Measurements from ENCODE around the gene MBOAT7.

Gene MBOAT7

GRCh38 chr19:54128796-54129616, 60.4 kb downstream of the MBOAT7 start:
- TF ChIP-seq, protein P1, sequence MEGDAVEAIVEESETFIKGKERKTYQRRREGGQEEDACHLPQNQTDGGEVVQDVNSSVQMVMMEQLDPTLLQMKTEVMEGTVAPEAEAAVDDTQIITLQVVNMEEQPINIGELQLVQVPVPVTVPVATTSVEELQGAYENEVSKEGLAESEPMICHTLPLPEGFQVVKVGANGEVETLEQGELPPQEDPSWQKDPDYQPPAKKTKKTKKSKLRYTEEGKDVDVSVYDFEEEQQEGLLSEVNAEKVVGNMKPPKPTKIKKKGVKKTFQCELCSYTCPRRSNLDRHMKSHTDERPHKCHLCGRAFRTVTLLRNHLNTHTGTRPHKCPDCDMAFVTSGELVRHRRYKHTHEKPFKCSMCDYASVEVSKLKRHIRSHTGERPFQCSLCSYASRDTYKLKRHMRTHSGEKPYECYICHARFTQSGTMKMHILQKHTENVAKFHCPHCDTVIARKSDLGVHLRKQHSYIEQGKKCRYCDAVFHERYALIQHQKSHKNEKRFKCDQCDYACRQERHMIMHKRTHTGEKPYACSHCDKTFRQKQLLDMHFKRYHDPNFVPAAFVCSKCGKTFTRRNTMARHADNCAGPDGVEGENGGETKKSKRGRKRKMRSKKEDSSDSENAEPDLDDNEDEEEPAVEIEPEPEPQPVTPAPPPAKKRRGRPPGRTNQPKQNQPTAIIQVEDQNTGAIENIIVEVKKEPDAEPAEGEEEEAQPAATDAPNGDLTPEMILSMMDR (IDR thresholded peaks at IDR 0.05) = no peak

DNA sequence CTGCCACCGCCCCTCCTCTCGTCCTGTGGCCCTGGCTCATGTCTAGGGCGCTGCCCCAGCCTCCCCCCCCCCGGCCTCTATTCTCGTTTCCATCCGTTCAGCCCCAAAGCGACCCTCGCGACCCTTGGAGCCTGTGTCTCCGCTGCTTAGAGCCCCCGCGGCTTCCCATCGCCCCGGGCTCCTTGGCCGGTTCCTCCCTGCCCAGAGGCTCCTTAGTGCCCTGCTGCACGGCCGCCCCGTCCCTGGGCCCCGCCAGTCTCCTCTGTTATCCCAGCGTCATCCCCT, 61.0 kb downstream of the MBOAT7 start:
- no peak overlapping the region for H3K4me3 ChIP-seq
- no peak for DNase-seq (ENCODE audit: low spot score)
- no peak overlapping the region for H3K27ac ChIP-seq
- TF ChIP-seq, protein P1 (IDR thresholded peaks at IDR 0.05) = no peak

More at GRCh38 chr19:54128796-54129616, 60.4 kb downstream of the MBOAT7 start:
- DNase-seq (ENCODE audit: low spot score) = no peak
- no peak overlapping the region for H3K4me3 ChIP-seq
- no peak overlapping the region for H3K27ac ChIP-seq

- no peak overlapping the region for H3K4me3 ChIP-seq
- H3K27ac ChIP-seq = no peak overlapping the region
- TF ChIP-seq, protein P1 (IDR thresholded peaks at IDR 0.05) = no peak
- DNase-seq (ENCODE audit: low spot score) = no peak
Measured at GRCh38 chr19:54127688-54128440, 61.5 kb downstream of the MBOAT7 start.

GRCh38 chr19:54125713-54126112, 63.7 kb downstream of the MBOAT7 start:
- DNase-seq (ENCODE audit: low spot score) = no peak
- no peak overlapping the region for H3K4me3 ChIP-seq
- TF ChIP-seq, protein P1 (IDR thresholded peaks at IDR 0.05) = no peak
- no peak overlapping the region for H3K27ac ChIP-seq

DNA sequence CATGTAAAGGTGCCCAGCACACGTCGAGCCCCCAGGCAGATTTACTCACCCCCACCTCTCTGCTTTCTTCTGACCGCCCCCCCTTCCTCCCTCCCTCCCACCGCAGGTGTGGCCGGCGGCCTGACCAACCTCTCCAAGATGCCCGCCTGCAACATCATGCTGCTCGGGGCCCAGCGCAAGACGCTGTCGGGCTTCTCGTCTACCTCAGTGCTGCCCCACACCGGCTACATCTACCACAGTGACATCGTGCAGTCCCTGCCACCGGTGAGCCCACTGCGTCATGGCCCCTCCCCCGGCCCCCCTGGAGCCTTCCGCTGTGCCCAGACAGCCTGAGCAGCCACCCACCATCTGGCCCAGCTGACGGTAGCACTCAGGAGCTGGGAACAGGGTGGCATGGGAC, 65.0 kb downstream of the MBOAT7 start:
- TF ChIP-seq, protein P1 (IDR thresholded peaks at IDR 0.05) = no peak
- no peak for DNase-seq (ENCODE audit: low spot score)
- no peak overlapping the region for H3K4me3 ChIP-seq
- H3K27ac ChIP-seq = no peak overlapping the region

- TF ChIP-seq, protein P1 (IDR thresholded peaks at IDR 0.05) = no peak
- no peak for DNase-seq (ENCODE audit: low spot score)
- H3K27ac ChIP-seq = no peak overlapping the region
Measured at GRCh38 chr19:54123682-54124081, 65.7 kb downstream of the MBOAT7 start.

More at GRCh38 chr19:54123682-54124081, 65.7 kb downstream of the MBOAT7 start:
- no peak overlapping the region for H3K4me3 ChIP-seq

Data from coronary artery (tissue), 2 donors.